ENCODE results near the gene BHLHA9.
"Not testable (repeated sequence)": the region's sequence is repeated elsewhere in the genome, so short reads cannot be mapped to it uniquely, and the experiment has no call there.

BHLHA9 gene

DNA sequence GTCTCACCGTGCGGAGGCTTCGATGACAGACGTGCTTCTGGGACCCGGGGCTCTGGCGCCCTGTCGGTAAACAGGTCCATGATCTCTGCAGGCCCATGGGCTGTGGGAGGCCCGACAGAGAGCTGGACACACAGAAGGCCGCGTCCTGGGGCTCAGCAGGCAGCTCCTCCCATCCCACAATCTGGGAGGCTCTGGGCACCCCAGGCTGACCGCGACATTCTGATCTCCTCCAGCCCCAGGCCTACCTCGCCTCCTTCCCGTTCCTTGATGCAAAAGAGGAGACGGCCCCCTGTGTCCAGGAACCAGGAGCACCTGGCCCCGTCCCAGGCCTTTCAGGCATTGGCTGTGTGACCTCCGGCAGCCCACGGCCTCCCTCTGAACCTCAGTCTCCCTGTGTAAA lies 32.5 kb downstream of the BHLHA9 start:
- no peak for DNase-seq

DNA sequence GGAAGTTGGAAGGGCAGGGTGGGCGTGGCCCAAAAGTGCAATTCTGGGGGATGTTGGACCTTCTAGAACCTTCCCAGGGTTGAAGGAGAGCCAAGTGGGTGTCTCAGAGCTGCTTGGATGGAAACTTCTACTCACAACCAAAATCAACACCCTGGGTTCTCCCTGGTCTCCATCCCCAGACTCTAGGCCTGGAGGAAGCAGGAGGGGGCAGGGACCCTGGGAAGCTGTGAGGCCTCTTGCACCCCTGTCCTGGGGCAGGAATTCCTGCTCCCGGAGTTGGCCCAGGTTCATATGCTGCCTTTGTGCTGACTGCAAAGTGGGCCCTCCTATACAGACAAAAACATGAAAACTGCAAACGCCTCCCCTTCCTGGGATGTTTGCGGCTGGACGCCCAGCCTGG lies 34.3 kb downstream of the BHLHA9 start:
- DNase-seq: no peak

DNA sequence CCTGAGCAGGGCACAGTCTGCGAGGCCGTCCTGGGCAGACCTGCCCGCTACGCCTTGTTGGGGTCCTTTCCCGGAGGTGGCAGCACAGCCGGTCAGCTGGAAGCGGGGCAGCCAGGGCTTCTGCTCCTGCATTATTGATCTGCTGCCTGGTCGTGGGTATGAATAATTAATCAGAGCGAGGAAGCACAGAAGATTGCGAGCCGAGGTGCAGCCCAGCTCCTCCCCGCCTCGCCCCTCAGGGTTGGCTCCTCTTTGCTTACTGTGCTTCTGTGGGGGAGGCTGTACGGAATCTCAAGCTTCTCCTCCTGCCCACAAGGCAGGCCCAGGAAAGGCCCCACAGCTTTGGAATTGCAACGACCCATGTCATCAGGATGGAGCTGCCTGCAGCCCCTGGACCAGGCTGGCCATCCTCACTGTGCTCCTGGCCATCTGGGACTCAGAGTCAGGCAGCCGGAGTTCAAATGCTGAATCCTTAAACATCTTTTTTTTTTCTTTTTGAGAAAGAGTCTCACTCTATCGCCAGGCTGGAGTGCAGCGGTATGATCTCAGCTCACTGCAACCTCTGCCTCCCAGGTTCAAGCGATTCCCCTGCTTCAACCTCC lies 34.8 kb downstream of the BHLHA9 start:
- no peak for DNase-seq

DNA sequence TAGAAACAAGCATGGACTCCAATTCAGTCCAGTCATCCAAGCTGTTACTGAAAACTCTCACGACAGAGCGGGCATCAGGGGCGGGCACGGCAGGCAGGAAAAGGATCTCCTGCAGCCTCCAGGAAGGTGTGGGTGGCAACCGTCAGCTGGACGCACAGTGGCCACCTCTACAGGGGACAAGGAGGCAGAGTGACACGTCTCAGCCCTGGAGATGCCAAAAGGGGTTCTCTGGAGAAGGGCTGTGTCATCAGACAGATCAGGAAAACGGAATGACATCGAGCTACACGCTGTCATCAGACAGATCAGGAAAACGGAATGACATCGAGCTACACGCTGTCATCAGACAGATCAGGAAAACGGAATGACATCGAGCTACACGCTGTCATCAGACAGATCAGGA lies 37.6 kb downstream of the BHLHA9 start:
- DNase-seq: not testable (repeated sequence)

DNA sequence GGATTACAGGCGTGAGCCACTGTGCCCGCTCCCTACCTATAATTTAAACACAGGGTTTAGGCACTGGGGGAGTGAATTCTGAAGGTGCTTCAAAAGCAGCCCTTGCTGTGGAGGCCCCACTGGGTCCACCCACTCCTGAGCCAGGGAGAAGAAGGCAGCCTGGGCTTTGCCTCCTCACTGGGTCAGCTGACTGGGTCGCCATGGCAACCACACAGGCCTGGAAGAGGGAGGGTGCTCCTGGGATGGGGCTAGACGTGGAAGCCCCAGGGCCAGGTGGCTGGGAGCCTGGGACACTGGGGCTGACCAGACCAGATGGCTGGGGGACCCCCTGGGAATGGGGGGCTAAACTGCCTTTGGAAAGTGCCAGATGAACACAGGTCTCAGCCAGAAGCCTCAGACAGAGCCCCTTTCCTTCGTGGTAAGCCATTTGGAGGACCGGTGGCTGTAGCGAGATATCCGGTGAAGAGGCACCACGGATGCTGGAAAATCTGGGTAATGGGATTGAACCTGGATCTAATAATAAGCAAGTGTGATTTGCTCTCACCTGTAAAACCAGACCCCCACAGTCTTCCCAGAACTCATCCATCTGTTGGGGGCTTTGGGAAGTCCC lies 42.1 kb downstream of the BHLHA9 start:
- DNase-seq: peak; percentile 49 to 62

DNA sequence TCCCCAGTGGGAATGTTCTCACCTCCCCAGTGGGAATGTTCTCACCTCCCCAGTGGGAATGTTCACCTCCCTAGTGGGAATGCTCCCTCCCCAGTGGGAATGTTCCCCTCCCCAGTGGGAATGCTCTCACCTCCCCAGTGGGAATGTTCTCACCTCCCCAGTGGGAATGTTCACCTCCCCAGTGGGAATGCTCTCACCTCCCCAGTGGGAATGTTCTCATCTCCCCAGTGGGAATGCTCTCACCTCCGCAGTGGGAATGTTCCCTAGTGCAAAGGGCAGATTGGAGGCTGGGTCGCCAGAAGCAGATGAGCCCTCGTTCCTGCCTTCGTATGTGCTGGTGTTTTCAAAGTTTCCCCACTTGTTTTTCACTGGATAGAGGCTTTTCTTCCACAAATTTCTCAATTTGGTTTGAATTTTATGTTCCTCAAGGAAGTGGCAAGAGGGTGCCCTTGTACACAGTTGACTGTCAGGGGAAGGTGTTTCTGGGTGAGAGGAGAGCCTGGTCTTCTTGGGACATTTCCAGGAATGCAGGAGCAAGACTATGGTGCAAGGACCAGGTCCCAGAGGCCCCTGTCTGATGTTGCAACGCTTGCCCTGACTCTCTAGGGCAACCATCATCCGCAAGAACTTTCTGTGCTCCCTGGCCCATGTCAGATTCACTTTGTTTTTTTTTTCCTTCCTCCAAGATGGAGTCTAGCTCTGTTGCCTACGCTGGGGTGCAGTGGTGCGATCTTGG lies 43.2 kb downstream of the BHLHA9 start:
- no peak for DNase-seq

DNA sequence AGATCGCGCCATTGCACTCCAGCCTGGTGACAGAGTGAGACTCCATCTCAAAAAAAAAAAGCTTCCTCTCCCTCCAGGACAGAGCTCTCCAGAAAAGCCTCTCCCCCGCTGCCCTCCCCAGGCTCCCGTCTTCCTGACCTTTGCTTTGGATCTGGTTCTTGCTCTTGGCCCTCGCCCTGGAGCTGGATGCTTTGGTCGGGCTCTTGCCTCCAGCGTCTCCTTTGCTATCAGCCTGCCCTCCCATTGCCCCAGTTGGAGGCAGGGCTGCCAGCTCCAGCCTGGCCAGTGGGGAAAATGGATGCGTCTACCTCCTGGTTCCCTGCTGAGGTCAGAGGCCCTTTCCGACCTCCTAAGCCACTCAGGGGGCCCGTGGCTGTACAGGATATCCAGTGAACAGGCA lies 45.2 kb downstream of the BHLHA9 start:
- DNase-seq: no peak

DNA sequence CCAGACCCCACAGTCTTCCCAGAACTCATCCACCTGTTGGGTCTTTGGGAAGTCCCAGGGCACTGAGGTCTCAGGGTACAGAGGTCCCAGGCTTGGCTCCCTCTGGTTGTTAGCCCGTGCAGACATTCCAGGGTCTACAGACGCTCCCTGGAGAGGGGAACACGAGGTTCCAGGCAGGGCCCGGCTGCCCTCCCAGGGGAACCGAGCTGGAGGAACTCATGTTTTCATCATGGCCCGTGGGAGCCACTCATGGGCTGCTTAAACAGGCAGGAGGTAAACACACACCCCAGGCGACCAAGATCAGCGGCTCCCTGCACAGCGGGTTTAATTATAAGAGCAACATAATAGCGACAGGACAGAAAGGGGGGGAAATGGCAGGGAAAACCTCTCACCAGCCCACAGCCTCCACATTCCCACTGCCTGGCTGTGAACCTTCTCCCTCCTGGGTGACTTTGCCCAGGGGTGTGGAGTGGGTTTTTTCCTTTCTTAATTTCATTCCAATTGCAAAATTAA lies 45.7 kb downstream of the BHLHA9 start:
- no peak for DNase-seq
